ENCODE data around the gene SAMD1.

Gene SAMD1

DNA sequence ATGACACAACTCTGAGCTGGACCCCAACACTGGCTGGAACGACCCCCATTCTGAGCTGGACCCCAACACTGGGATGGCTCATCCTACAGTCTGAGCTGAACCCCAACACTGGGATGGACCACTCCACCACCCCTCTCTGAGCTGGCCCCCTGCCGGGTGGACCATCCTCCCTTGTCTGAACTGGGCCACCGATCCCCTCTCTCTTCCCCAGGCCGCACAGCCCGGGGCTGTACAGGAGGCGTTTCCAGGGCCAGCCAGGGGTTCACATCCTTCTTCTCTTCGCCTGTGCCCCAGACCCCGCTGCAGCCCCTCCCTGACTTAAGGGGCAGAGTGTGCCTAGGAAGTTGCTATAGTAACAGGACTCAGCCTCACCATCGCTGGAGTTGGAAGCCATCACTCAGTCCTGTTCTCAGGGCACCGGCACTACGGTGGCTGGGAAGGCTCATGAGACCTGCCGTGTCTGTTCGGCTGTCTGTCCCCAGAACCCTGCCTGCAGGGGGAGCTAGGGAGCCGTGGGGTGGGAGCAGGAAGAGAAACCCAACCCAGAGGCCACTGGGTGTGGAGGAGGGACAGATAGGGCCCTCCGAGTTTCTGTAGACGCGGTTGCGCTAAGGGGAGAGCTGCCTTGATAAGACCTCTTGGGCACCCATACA, 23.3 kb upstream of the SAMD1 start:
- no peak for DNase-seq (ENCODE audit: low spot score)

DNA sequence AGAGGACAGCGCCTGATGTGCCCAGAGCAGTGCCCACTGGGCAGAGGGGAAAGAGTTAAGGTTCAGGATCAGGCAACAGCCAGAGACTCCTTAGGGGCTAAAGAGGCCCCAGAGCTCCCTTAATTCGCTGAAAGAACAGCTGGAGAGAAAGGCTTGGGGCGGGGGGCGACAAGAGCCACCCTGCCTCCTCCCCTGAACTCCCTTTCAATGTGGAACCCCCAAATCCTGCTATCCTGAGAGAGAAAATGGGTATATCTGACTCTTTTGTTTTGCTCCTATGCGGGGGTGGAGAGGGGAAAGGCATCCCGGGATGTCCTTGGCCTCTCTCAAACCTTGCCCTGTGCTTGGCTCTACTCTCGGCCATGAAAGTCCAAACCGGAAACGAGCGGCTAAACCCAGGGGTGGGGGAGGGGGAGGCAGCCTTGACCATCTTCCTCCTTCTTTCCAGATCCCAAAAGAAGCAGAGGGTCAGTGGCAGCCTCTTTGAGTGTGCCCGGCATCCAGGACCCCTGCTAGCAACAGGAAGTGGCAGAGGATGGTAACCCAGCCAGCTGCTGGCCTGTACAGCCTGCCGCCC, 22.3 kb upstream of the SAMD1 start:
- no peak for DNase-seq (ENCODE audit: low spot score)

DNA sequence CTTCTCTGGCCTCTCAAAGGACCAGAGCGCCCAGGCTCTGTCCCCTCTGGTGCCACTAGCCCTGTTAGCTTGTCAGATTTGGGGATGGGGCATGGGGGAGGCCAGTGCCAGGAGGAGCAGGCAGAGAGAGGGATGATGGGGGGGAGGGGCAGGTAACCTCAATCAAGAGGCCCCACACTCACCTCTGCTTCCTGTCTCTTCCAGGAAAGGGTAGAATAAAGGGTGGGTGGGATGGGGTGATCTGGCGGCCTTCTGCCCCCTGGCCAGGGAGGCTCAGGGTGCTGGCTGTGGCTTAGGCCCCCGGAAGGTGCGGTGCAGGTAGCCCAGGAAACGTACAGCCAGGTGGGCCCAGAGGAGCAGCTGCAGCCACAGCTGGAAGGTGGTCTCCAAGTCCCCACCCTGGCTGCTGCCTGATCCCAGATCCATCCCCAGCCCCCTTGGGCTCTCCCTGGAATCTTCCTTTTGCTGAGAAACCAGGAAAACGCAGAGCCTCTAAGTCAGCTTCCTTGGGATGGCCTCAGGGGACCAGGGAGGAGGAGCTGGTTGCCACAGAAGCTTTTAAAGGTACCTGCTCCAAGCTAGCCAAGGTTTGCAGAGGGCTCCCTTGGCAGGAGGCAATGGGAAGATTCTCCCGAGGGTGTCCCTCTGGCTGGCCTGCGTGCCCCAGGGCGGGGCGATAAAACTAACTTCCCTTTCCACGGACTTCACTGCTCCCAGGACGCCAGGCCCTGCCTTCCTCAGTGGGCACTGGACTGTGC, 21.7 kb upstream of the SAMD1 start:
- no peak for DNase-seq (ENCODE audit: low spot score)

DNA sequence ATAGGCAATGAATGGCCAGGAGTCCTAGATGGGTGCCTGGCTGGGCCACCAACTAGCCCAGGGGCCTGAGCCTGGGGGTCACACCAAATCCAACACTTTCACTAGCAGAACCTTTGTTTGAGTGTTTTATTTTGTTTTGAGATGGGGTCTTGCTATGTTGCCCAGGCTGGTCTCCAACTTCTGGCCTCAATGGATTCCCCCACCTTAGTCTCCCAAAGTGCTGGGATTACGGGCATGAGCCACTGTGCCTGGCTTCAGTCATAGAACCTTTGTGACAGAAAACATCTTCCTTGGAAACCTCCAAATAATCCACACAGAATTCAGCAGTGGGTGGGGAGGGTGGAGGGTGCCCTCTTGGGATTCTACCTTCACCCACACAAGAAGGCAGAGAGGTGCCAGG, 20.9 kb upstream of the SAMD1 start:
- DNase-seq (ENCODE audit: low spot score), result no peak

DNA sequence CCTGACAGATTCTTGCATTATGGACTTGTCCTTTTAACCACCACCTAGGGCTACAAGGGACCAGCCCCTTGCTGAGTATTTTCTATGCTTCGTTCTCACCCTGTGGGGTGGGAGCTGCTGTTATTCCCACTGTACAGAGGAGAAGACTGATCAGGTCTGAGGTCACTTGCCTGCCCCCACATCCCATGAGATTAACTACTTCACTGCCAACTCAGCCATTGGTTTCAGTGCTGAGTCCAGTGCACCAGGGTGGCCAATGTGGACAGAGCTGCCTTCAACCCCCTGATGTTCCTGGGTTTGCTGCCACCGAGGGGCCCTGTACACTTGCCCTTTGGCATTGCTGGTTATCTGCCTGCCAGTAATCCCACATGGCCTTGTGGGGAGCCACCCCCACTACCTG, 20.1 kb upstream of the SAMD1 start:
- no peak for DNase-seq (ENCODE audit: low spot score)

DNA sequence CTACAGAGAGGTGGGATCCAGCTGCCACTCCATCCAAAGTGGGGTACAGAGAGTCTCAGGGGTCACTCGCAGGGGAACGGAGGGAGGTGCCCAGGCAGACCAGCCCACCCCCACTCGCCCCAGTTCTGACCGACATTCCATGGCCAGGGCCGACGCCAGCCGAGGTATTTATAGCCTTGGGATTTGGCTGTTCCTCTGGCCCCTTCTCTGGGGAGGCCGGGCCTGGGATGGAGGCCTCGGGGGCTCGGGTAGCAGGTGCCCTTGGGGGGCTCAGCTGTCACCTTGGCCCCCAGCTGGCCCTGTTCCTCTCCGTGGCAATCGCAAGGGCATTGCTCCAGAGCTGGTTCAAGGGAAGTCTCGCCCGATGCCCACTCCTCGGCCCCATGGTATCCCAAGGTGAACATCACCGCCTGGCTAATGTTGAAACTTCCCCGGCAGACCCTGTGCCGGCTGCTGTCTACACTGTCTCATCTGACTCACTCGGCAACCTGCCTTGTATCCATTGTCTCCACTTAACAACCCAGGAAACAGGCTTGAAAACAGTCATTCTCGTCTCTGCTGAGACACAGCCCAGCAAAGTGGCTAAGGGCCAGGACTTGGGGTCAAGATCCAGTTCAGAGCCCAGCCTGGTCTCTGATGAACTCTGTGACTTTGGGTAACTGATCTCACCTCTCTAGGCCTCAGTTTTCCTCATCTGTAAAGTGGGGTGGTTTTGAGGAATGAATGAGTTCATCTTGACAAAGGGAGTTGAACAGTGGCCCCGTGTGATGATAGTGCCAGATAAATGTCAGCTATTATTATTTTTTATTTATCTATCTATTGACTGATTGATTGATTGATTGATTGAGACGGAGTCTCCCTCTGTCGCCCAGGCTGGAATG, 17.3 kb upstream of the SAMD1 start:
- no peak for DNase-seq (ENCODE audit: low spot score)

DNA sequence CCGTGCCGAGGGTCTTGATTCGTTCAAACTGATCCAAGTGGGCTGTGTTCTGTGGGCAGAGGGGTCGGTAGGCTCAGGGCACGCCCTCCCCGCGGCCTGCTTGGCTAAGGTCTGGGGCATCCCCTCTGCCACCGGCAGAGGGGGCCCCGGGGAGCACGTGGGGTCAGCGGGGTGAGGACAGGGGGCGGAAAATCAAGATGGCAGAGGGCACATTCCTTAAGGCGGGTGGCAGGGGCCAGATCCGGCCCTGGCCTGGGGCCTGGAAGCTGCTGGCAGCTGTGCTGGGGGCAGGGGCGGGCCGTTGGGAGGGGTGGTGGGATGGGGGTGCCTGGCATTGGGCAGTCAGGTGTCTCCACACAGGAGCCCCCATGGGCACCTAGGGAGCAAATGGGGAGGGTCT, 16.3 kb upstream of the SAMD1 start:
- no peak for DNase-seq (ENCODE audit: low spot score)

DNA sequence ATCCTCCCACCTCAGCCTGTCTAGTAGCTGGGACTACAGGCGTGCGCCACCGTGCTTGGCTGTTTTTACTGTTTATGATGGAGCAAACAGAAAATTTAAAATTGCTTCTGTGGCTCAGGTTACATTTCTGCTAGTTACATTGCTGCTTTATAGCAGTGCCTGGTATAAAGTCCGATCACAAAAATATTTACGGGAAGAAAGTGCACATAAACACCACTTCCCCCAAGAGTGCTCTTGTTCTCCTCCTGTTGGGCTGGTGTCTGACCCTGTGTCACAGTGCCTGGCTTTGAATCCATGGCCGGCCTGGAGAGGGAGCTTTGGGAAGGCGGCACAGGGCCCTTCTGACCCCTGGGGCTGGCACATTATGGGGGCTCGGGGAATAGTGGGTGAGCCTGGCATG, 15.1 kb upstream of the SAMD1 start:
- DNase-seq (ENCODE audit: low spot score), result no peak

DNA sequence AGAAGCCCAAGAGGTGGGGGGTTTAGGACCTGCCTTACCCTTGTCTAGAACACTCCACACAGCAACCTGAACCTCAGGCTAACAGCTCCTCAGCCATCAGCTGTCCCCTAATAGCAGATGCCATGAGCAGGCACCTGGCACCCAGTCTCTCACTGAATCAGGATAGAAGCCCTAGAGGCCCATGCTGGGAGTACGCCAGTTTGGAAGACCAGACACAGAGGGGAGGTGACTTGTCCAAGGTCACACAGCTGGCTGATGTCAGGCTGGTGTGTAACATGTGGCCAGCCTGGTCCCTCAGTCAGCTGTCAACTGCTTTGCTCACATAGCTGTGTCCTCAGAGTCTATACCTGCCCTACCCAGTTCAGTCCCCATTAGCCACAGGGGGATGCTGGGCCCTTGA, 12.8 kb upstream of the SAMD1 start:
- no peak for DNase-seq (ENCODE audit: low spot score)

DNA sequence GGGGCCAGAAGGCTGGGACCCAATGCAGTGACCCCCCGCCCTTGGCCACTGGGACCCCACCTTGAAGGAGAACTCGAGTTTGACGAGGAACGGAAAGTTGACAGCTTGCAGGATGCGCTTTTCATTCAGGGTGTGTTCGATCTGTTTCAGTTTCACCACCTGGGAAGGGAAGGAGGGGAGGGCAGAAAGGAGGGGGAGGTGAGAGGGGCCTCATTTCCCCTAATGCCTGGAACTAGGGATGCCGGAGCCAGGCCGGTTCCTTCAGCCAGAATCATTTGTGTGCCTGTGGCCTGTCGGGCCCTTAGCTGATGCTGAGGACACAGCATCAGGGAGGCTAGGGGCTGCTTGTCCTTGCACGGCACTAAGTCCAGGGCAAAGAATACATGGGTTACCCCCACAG, 12.2 kb upstream of the SAMD1 start:
- no peak for DNase-seq (ENCODE audit: low spot score)

DNA sequence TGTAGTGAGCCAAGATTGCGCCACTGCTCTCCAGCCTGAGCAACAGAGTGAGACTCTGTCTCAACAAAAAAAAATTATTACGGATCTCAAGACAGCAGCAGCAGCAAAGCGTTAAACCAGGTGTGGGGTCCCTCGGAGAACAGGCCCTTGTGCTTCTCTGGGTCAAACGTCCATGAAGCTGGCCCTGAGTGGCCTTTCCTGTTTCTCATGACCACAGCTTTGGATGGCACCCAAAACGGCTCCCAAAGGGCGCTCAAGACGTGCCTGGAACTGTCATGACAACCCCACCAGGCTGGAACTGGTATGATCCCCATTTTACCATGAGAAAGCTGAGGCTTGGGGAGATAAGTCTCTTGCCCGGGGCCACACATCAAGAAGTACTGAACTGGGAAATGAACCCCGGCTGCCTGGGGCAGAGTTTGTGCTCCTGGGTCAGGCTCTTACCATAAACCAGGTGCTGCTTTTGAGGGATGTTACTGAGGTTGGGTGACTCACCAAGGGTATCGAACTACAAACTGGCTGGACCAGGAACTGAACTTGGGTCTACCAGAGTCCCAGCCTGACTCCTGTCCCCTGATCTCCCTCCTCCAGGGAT, 11.6 kb upstream of the SAMD1 start:
- DNase-seq (ENCODE audit: low spot score), result no peak

DNA sequence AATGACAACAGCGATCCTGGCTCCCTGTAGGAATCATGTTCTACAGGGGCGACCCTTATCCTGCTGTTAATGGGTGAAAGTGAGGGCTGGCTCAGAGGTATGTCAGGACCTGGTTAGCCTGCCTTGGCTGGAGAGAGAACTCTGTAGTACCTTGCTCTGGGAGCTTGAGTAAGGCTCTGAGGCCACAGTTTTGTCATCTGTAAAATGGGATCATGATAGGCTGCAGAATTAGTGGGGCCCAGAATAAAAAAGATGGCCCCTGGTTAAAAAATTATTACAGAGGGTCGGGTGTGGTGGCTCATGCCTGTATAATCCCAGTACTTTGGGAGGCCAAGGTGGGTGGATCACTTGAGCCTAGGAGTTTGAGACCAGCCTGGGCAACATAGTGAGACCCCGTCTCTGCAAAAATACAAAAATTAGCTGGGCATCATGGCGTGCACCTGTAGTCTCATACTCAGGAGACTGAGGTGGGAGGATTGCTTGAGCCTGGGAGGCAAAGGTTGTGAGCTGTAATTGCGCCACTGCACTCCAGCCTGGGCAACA, 10.5 kb upstream of the SAMD1 start:
- no peak for DNase-seq (ENCODE audit: low spot score)

DNA sequence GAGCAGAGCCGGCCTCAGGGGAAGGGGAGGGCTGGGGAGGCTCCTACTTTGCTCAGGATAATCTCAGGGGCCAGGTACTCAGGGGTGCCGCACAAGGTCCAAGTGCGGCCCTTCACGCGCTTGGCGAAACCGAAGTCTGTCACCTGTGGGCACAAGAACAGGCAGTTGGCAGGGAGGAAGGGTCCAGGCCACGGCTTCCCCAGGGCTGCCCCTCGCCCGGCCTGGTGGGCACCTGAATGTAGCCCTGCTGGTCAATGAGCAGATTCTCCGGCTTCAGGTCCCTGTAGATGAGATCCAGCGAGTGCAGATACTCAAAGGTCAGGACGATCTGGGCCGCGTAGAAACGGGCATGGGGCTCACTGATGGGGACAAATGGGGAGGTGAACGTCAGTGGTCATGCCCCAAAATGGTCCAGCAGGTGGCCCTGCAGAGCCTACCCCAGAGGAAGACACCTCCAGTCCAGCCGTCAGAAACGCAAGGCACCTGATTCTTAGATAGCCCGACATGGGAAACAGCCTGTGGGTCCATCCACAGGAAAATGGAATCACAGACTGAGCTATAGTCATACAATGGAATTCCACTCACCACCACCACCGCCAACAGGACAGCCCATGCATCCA, 7.1 kb upstream of the SAMD1 start:
- DNase-seq (ENCODE audit: low spot score), result no peak

DNA sequence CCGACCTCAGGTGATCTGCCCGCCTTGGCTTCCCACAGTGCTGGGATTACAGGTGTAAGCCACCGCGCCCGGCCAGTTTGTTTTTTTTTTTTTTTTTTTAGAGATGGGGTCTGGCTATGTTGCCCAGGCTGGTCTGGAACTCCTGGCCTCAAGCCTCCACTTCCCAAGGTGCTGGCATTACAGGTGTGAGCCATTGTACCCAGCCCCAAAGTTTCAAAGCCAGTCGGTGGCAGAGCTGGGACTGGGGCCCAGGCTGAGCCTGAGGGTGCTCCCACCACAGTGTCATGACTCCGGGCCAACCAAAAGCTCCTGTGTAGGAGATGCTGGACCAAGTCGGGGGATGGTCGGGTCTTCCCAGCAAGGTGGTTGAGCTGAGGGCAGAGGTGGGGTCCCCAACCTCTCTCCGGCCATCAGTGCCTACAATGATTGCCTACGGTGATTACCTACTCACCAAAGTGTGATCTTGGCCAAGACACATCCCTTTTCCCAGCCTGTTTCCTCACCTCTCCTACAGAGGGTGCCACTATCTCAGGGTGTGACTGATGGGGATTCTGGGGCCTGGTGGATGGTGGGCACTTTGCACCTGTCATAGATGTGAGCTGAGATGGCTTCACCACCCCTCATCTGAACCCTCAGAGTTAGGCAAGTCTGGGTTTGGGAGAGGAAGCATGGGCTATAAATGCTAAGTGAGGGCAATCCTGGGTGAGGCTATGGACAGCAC, 5.9 kb upstream of the SAMD1 start:
- no peak for DNase-seq (ENCODE audit: low spot score)

DNA sequence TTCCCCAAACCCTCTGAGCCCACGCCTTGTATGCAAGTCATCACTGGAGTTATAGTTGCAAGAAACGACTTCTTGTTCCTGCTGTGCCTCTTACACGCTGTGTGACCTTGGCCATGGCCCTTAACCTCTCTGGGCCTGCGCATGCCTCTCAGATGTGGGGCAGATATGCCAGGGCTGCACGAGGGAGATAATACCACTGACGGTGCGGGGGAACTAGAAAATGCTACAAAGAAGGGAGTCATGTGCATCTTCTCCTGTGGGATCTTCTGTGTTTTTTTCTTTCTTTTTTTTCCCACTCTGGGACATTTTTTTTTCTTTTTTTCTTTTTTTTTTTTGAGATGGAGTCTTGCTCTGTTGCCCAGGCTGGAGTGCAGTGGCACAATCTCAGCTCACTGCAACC, 4.3 kb upstream of the SAMD1 start:
- DNase-seq (ENCODE audit: low spot score), result no peak

DNA sequence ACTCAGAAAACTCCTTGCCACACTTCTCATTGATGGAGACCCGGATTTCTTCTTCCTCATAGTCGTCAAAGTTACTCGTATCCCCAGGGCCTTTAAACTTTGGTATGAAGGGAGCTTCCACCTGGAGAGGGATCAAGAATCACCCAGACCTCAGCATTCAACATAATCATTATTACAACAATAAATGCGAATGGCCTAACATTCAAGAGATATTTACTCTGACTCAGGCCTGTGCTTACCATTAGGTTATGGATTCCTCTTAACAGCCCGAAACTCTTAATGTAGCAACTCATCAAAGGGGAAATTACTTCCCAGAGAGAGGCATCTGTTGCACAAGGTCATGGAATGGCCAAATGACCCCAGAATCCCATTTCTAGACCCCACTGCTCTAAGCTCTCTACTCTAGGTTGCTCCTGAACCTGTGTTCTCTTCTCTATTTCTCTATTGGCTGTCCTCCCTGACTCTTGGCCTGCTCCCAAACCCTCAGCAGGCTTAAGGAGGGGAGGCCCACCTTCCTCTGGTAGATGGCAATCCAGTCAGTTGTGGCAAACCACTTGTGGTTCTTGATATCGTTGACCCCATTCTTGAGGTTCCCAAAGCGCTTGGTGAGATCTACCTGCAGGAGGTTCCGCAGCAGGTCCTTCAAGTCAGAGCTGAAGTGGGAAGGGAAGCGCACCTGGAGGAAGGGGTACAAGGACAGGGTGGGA, 2.7 kb upstream of the SAMD1 start:
- no peak for DNase-seq (ENCODE audit: low spot score)

DNA sequence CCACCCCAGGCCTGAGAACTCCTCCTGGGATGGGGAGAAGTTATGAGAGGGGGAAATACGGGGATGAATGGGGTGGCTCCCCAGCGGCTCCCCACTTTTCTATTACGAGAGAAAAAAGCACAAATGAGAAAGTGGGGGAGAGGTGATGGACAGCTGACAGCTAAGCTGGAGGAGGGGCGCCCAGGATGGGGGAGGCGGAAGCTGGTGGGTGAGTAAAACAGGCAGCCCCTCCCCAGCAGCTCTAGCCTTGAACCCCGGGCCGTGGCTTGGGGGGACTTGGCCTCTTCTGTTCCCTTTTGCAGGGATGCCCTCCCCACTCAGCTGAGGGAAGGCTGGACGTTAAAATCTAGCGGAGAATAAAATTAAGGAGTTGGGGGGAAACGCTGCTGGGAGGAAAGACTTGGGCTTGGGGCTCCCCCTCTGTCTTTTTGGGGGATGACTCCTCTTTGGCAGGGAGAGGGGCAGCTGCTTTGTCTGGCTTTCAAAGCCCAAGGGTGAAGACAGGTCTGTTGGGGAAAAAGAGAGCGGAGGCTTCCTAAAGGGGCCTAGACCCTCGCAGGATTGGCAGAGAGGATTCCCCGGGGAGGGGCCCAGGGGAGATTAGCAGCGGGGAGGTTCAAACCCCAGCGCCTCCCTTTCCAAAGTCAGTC, 1.4 kb upstream of the SAMD1 start:
- DNase-seq (ENCODE audit: low spot score), result peak; percentile 61

DNA sequence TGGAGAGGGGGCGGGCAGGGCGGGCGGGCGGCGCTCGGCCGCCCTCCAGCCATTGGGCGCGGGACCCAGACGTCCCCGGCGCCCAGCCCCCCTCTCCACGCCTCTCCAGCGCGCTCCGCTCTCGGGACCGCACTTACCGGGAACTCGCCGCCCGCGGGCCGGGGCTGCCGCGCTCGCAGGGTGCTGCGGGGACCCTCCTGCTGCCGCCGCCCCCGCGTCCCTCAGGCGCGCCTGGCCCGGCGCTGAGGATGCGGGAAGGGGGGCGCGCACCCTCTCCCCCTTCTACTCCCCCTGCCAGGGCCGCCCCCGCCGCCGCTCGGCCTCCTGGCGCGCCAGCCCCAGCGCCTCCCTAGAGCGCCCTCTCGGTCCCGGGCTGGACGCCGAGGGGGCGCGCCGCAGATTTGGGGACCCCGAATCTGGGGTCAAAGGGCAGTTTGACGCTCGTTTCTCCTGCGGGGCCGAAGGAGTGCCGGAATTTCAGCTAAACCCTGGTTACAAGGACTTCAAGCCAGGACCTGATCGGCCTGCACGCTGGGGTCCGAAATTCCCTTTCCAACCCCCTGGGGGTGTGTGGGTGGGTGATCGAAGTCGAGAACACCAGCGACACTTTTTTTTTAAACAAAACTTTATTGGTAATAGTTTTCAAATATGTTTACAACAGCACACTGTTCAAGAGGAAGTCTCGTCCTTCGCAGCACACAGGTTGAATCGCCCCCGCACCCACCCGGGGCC, 696 bp upstream of the SAMD1 start:
- DNase-seq (ENCODE audit: low spot score), result peak; percentile 91
